ENCODE results near the gene BHLHE40. TPM values are rescaled to one million over a fixed set of nuclear protein-coding genes. Genes with fewer than 3 reads are reported as not detected.

Gene BHLHE40
- polyA plus RNA-seq, 3 donors, result 20.2 to 167 (median 23.4) TPM

GRCh38 chr3:5026046-5026362 is 46.8 kb downstream of the BHLHE40 start:
- H3K27ac Mint-ChIP-seq, result peak overlapping the region in 6 of 7 donors; percentile 46 to 85 (median 62)
- DNase-seq, result no peak
- Histone ChIP-seq H3K27me3 (ENCODE audit: control insufficient read depth in 2 of 2, insufficient read depth in 2 of 2, low read length in 2 of 2) (no peaks in the 10 kb centered on the region), H3K27ac (ENCODE audit: low read depth in 1 of 2, low read length in 2 of 2) (no peak overlapping the region), H3K4me2 (replicated peaks; ENCODE audit: extremely low read depth, low read length, poor library complexity, severe bottlenecking) (peak overlapping the region; percentile 77), H2AFZ (ENCODE audit: insufficient read depth, low read depth, low read length, poor library complexity, severe bottlenecking) (peak overlapping the region; percentile 80), H3K9me3 (replicated peaks in 1 of 2; ENCODE audit: control insufficient read depth in 1 of 2, insufficient read depth in 1 of 2, low read length in 2 of 2) (no peaks in the 10 kb centered on the region), H3K36me3 (replicated peaks in 1 of 2; ENCODE audit: control insufficient read depth in 1 of 2, insufficient read depth in 2 of 2, low read length in 2 of 2) (no peaks in the 10 kb centered on the region), H3K9ac (ENCODE audit: insufficient read depth, low read length, poor library complexity, severe bottlenecking) (peak overlapping the region; percentile 59), H4K20me1 (ENCODE audit: insufficient read depth, low read length) (no peaks in the 10 kb centered on the region), H3K4me1 (ENCODE audit: control insufficient read depth in 1 of 2, insufficient read depth in 2 of 2, low read length in 2 of 2) (peaks cover 13 to 20% of the 10 kb centered on the region in 2 donors), H3K79me2 (ENCODE audit: insufficient read depth, low read length) (no peaks in the 10 kb centered on the region), H3K4me3 (replicated peaks in 1 of 3; ENCODE audit: low read depth in 2 of 3, low read length in 3 of 3) (peak overlapping the region in 1 of 3 experiments; percentile 72)
- H3K4me3 Mint-ChIP-seq, result peak overlapping the region; percentile 35 to 85
- TF ChIP-seq, protein P1, sequence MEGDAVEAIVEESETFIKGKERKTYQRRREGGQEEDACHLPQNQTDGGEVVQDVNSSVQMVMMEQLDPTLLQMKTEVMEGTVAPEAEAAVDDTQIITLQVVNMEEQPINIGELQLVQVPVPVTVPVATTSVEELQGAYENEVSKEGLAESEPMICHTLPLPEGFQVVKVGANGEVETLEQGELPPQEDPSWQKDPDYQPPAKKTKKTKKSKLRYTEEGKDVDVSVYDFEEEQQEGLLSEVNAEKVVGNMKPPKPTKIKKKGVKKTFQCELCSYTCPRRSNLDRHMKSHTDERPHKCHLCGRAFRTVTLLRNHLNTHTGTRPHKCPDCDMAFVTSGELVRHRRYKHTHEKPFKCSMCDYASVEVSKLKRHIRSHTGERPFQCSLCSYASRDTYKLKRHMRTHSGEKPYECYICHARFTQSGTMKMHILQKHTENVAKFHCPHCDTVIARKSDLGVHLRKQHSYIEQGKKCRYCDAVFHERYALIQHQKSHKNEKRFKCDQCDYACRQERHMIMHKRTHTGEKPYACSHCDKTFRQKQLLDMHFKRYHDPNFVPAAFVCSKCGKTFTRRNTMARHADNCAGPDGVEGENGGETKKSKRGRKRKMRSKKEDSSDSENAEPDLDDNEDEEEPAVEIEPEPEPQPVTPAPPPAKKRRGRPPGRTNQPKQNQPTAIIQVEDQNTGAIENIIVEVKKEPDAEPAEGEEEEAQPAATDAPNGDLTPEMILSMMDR (IDR thresholded peaks at IDR 0.05), result no peak
- H3K27me3 Mint-ChIP-seq (ENCODE audit: low read depth in 3 of 3), result peaks cover 1 to 8% (median 6%) of the 10 kb centered on the region in 3 donors
- 85% methylated on average over 2 of the region's 5 CpGs for WGBS (ENCODE audit: insufficient coverage)
- H3K9me3 Mint-ChIP-seq, result peaks cover 0 to 2% (median 0%) of the 10 kb centered on the region in 7 donors
- intact Hi-C loops (cut with micrococcal nuclease), result loop anchor here in 1 of 2 donors (2.0 kb wide), 1 partner anchor 45 kb away; no protein-coding TSS in a partner anchor
- peaks cover 27% of the 10 kb centered on the region for H3K4me1 Mint-ChIP-seq
- no peaks in the 10 kb centered on the region for H3K36me3 Mint-ChIP-seq

- no peaks in the 10 kb centered on the region for H4K20me1 ChIP-seq (ENCODE audit: insufficient read depth, low read length)
- TF ChIP-seq, protein P1 (IDR thresholded peaks at IDR 0.05), result no peak
- no peak overlapping the region for H3K4me2 ChIP-seq (replicated peaks; ENCODE audit: extremely low read depth, low read length, poor library complexity, severe bottlenecking)
- H3K27me3 ChIP-seq (ENCODE audit: control insufficient read depth in 2 of 2, insufficient read depth in 2 of 2, low read length in 2 of 2), result no peaks in the 10 kb centered on the region
- Mint-ChIP-seq H3K9me3 (peaks cover 0 to 2% (median 0%) of the 10 kb centered on the region in 7 donors), H3K4me1 (peaks cover 36% of the 10 kb centered on the region), H3K36me3 (no peaks in the 10 kb centered on the region), H3K27me3 (ENCODE audit: low read depth in 3 of 3) (peaks cover 1 to 10% (median 6%) of the 10 kb centered on the region in 3 donors), H3K27ac (peak overlapping the region in 1 of 7 donors; percentile 64), H3K4me3 (no peak overlapping the region)
- no CpG with 5 or more reads among the region's 1 CpG for WGBS (ENCODE audit: insufficient coverage)
- no peak overlapping the region for H3K27ac ChIP-seq (ENCODE audit: low read depth in 1 of 2, low read length in 2 of 2)
- intact Hi-C loops (cut with micrococcal nuclease), result no loop called here
- no peak overlapping the region for H3K4me3 ChIP-seq (replicated peaks in 1 of 3; ENCODE audit: low read depth in 2 of 3, low read length in 3 of 3)
- H3K9ac ChIP-seq (ENCODE audit: insufficient read depth, low read length, poor library complexity, severe bottlenecking), result no peak overlapping the region
- no peak for DNase-seq
- H3K79me2 ChIP-seq (ENCODE audit: insufficient read depth, low read length), result no peaks in the 10 kb centered on the region
- H3K4me1 ChIP-seq (ENCODE audit: control insufficient read depth in 1 of 2, insufficient read depth in 2 of 2, low read length in 2 of 2), result peaks cover 32 to 40% of the 10 kb centered on the region in 2 donors
- no peak overlapping the region for H2AFZ ChIP-seq (ENCODE audit: insufficient read depth, low read depth, low read length, poor library complexity, severe bottlenecking)
- no peaks in the 10 kb centered on the region for H3K36me3 ChIP-seq (replicated peaks in 1 of 2; ENCODE audit: control insufficient read depth in 1 of 2, insufficient read depth in 2 of 2, low read length in 2 of 2)
- H3K9me3 ChIP-seq (replicated peaks in 1 of 2; ENCODE audit: control insufficient read depth in 1 of 2, insufficient read depth in 1 of 2, low read length in 2 of 2), result no peaks in the 10 kb centered on the region
These were observed 50.5 kb downstream of the BHLHE40 start for GRCh38 chr3:5029715-5030114.
